Lower leg skin (tissue), 3 donors: ENCODE measurements around the gene ATP6AP1.

Experiments used
- POLR2A ChIP-seq, 2 donors: fragments of 450-650 bp; IDR thresholded peaks; one replicate each; pipeline ENCODE4 v1.6.1; 2016 to 2017; ENCODE audit warnings: antibody characterized with exemption in 2 of 2, mild to moderate bottlenecking in 1 of 2, moderate library complexity in 1 of 2
- TF ChIP-seq, protein P1 (sequence below), 3 donors: fragments of 450-650 bp; IDR thresholded peaks; one replicate each; pipeline ENCODE4 v1.5.1; 2016; ENCODE audit warnings: antibody characterized with exemption in 3 of 3, mild to moderate bottlenecking in 3 of 3, moderate library complexity in 2 of 3

GRCh38 chrX:154468217-154468616, 39.7 kb downstream of the ATP6AP1 start:
- TF ChIP-seq, protein P1, sequence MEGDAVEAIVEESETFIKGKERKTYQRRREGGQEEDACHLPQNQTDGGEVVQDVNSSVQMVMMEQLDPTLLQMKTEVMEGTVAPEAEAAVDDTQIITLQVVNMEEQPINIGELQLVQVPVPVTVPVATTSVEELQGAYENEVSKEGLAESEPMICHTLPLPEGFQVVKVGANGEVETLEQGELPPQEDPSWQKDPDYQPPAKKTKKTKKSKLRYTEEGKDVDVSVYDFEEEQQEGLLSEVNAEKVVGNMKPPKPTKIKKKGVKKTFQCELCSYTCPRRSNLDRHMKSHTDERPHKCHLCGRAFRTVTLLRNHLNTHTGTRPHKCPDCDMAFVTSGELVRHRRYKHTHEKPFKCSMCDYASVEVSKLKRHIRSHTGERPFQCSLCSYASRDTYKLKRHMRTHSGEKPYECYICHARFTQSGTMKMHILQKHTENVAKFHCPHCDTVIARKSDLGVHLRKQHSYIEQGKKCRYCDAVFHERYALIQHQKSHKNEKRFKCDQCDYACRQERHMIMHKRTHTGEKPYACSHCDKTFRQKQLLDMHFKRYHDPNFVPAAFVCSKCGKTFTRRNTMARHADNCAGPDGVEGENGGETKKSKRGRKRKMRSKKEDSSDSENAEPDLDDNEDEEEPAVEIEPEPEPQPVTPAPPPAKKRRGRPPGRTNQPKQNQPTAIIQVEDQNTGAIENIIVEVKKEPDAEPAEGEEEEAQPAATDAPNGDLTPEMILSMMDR (IDR thresholded peaks at IDR 0.05), result no peak
- no peak for TF ChIP-seq POLR2A (IDR thresholded peaks at IDR 0.05)
